HepG2 (cell line): ENCODE results near the gene PTMA. TPM values are rescaled to one million over a fixed set of nuclear protein-coding genes. Genes with fewer than 3 reads are reported as not detected.

Experiments used
- CBFB ChIP-seq: sonication (generic); formaldehyde crosslinking; IDR thresholded peaks from 2 replicates; pipeline ENCODE4 v1.4.0; 2020; ENCODE audit warnings: missing genetic modification reagents
- CHD4 ChIP-seq: fragments of 200-600 bp; sonication (generic); IDR thresholded peaks from 2 replicates; pipeline ENCODE4 v1.7.0; 2017; ENCODE audit warnings: mild to moderate bottlenecking, low read length, borderline replicate concordance
- FIP1L1 ChIP-seq: fragments of 200-400 bp; formaldehyde crosslinking; IDR thresholded peaks from 2 replicates; pipeline ENCODE4 v1.6.1; 2018; ENCODE audit warnings: low read depth, mild to moderate bottlenecking, low read length, moderate library complexity, borderline replicate concordance; ENCODE audit not compliant: insufficient read depth
- FOXA1 ChIP-seq, 2 experiments: fragments of 450-650 bp in 1 of 2; sonication (generic) in 1 of 2; formaldehyde crosslinking in 1 of 2; IDR thresholded peaks; 2 replicates each; pipeline versions ENCODE4 v1.4.0 to v1.6.1; 2016 to 2020; ENCODE audit warnings: missing genetic modification reagents in 1 of 2
- IRX3 ChIP-seq: sonication (generic); formaldehyde crosslinking; IDR thresholded peaks from 2 replicates; pipeline ENCODE4 v1.8.1; 2023; ENCODE audit warnings: mild to moderate bottlenecking, low read depth, missing genetic modification reagents, borderline replicate concordance
- MAFF ChIP-seq: IDR thresholded peaks from 2 replicates; pipeline ENCODE4 v1.6.1; 2011; ENCODE audit warnings: low read depth, low read length, improper control_type of control experiment
- NFE2 ChIP-seq: sonication (generic); formaldehyde crosslinking; IDR thresholded peaks from 2 replicates; pipeline ENCODE4 v1.4.0; 2020; ENCODE audit warnings: missing genetic modification reagents
- NR2F6 ChIP-seq, 2 experiments: IDR thresholded peaks; 2 replicates each; pipeline ENCODE4 v1.6.1; 2016; ENCODE audit warnings: antibody characterized with exemption in 1 of 2, mild to moderate bottlenecking in 1 of 2
- SMC3 ChIP-seq: IDR thresholded peaks from 2 replicates; pipeline ENCODE4 v1.6.1; 2011; ENCODE audit warnings: low read length, improper control_type of control experiment
- SUZ12 ChIP-seq: fragments of 150-350 bp; IDR thresholded peaks from 2 replicates; pipeline ENCODE4 v1.6.1; 2014; ENCODE audit warnings: low read depth, low read length
- ZBTB37 ChIP-seq: sonication (generic); formaldehyde crosslinking; IDR thresholded peaks from 2 replicates; pipeline ENCODE4 v1.4.0; 2020; ENCODE audit warnings: mild to moderate bottlenecking, missing genetic modification reagents
- ZNF251 ChIP-seq: sonication (generic); formaldehyde crosslinking; IDR thresholded peaks from 2 replicates; pipeline ENCODE4 v1.9.0; 2021; ENCODE audit warnings: mild to moderate bottlenecking, missing genetic modification reagents
- ZNF317 ChIP-seq: sonication (generic); formaldehyde crosslinking; IDR thresholded peaks from 2 replicates; pipeline ENCODE4 v1.5.0; 2020; ENCODE audit warnings: mild to moderate bottlenecking, missing genetic modification reagents
- ZNF350 ChIP-seq: sonication (generic); formaldehyde crosslinking; IDR thresholded peaks from 2 replicates; pipeline ENCODE4 v1.4.0; 2020; ENCODE audit warnings: mild to moderate bottlenecking, low read depth, missing genetic modification reagents, borderline replicate concordance
- ZNF567 ChIP-seq: sonication (generic); formaldehyde crosslinking; IDR thresholded peaks from 2 replicates; pipeline ENCODE4 v1.8.1; 2023; ENCODE audit warnings: mild to moderate bottlenecking, missing genetic modification reagents, borderline replicate concordance
- ZNF577 ChIP-seq: sonication (generic); formaldehyde crosslinking; IDR thresholded peaks from 2 replicates; pipeline ENCODE4 v1.4.0; 2020; ENCODE audit warnings: mild to moderate bottlenecking, low read depth, missing genetic modification reagents, borderline replicate concordance
- polyA plus RNA-seq, 8 experiments: library from polyadenylated mRNA; depleted of rRNA in 3 of 8; stranded (reverse) in 7 of 8; unstranded in 1 of 8; fragments of >200 nt; fragmentation: Illumina TruSeq in 4 of 8; extraction: Trizol in 4 of 8; gene quantifications; 2 replicates each; pipeline versions ENCODE4 v1.2.1 to v1.2.3, GENCODE V29; 2011 to 2016; ENCODE audit warnings: low read depth in 4 of 8, missing spikeins in 1 of 8, mixed read lengths in 1 of 8; ENCODE audit not compliant: insufficient read depth in 1 of 8
- total RNA-seq, 5 experiments: library from RNA; depleted of rRNA; stranded (reverse); fragments of >200 nt; fragmentation: Illumina TruSeq; extraction: Trizol; gene quantifications; 2 replicates each; pipeline ENCODE4 v1.2.3, GENCODE V29; 2016; ENCODE audit warnings: low read depth in 1 of 5
- TF ChIP-seq, protein P1 (sequence below): IDR thresholded peaks from 2 replicates; pipeline ENCODE4 v1.6.1; 2016; ENCODE audit warnings: missing biosample characterization, missing genetic modification reagents, low read depth
- TF ChIP-seq, protein P2 (sequence below): sonication (generic); formaldehyde crosslinking; IDR thresholded peaks from 2 replicates; pipeline ENCODE4 v1.4.0; 2020; ENCODE audit warnings: missing genetic modification reagents
- TF ChIP-seq, protein P3 (sequence below): sonication (generic); formaldehyde crosslinking; IDR thresholded peaks from 2 replicates; pipeline ENCODE4 v1.4.0; 2020; ENCODE audit warnings: missing genetic modification reagents
- TF ChIP-seq, protein P4 (sequence below): IDR thresholded peaks from 2 replicates; pipeline ENCODE4 v1.6.1; 2016; ENCODE audit warnings: missing compliant biosample characterization, missing genetic modification reagents, borderline replicate concordance
- TF ChIP-seq, protein P5 (sequence below), 2 experiments: fragments of 450-650 bp in 1 of 2; sonication (generic) in 1 of 2; formaldehyde crosslinking; IDR thresholded peaks; 2 replicates each; pipeline versions ENCODE4 v1.5.0 to v1.8.0; 2020 to 2022; ENCODE audit warnings: mild to moderate bottlenecking in 1 of 2, missing genetic modification reagents in 1 of 2

Gene PTMA
- total and polyA plus RNA-seq, 2 of the 13 experiments (the other 11 are each of a cell fraction or from before 2014, with no cell fraction given) = 190 to 1,086 TPM

DNA sequence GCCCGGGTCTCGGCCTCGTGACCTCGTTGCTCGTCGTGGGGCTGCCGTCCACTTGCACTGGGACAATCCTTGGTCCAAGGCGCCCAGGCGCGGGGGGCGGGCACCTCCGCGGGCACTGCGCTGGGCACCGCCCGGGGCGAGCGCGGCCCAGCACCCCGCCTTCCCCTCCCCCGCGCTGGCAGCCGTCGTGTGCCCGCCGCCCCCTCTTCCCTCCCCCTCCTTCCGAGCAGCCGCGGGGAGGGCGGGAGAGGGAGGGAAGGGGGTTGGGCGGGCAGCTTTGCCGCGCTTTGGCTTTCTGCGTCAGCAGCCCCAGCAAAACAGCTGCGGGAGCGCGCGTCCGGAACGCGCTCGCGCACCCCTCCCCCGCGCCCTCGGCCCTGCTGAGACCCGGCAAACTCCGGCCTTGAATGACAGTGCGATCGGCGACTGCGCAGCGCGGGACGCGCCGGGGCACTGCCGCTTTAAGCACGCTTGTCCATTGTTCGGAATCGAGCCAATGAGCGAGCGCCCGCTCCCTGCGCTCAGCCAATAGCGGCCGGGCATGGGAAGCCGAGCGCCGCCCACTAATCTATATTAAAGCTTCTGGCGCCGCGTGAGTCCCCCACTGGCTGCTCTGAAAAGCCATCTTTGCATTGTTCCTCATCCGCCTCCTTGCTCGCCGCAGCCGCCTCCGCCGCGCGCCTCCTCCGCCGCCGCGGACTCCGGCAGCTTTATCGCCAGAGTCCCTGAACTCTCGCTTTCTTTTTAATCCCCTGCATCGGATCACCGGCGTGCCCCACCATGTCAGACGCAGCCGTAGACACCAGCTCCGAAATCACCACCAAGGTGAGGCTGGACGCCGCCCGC, at the start of gene PTMA (continued):
- TF ChIP-seq, protein P1, sequence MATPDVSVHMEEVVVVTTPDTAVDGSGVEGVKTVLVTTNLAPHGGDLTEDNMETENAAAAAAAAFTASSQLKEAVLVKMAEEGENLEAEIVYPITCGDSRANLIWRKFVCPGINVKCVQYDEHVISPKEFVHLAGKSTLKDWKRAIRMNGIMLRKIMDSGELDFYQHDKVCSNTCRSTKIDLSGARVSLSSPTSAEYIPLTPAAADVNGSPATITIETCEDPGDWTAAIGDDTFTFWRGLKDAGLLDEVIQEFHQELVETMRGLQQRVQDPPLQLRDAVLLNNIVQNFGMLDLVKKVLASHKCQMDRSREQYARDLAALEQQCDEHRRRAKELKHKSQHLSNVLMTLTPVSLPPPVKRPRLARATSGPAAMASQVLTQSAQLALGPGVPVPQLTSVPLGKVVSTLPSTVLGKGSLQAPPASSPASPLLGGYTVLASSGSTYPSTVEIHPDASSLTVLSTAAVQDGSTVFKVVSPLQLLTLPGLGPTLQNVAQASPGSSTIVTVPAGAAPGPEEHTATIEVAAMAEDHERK (CRISPR knock-in tag) = no peak
- TF ChIP-seq ZNF251 (no peak), SUZ12 (no peak), FIP1L1 (no peak; the same call in 1 of the 2 replicates), MAFF (no peak), NR2F6 (IDR thresholded peaks at IDR 0.05) (no peak), NR2F6 (CRISPR knock-in tag; IDR thresholded peaks at IDR 0.05) (0 out of 2 replicates have a peak, but pooled peaks have one; percentile 21), ZNF567 (CRISPR knock-in tag) (no peak), ZNF317 (CRISPR knock-in tag) (peak; percentile 30; the same call in 1 of the 2 replicates), CHD4 (0 out of 2 replicates have a peak, but pooled peaks have one; percentile 42), IRX3 (peak; percentile 59; the same call in 1 of the 2 replicates), CBFB (CRISPR knock-in tag) (peak; percentile 56), SMC3 (no peak), FOXA1 (IDR thresholded peaks at IDR 0.05) (no peak), FOXA1 (CRISPR knock-in tag; IDR thresholded peaks at IDR 0.05) (0 out of 2 replicates have a peak, but pooled peaks have one; percentile 10), ZNF350 (peak; percentile 87; the same call in 1 of the 2 replicates), NFE2 (CRISPR knock-in tag) (no peak), ZBTB37 (CRISPR knock-in tag) (no peak), ZNF577 (CRISPR knock-in tag) (no peak)
- TF ChIP-seq, protein P2, sequence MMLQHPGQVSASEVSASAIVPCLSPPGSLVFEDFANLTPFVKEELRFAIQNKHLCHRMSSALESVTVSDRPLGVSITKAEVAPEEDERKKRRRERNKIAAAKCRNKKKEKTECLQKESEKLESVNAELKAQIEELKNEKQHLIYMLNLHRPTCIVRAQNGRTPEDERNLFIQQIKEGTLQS = no peak; the same call in 1 of the 2 replicates
- TF ChIP-seq, protein P3, sequence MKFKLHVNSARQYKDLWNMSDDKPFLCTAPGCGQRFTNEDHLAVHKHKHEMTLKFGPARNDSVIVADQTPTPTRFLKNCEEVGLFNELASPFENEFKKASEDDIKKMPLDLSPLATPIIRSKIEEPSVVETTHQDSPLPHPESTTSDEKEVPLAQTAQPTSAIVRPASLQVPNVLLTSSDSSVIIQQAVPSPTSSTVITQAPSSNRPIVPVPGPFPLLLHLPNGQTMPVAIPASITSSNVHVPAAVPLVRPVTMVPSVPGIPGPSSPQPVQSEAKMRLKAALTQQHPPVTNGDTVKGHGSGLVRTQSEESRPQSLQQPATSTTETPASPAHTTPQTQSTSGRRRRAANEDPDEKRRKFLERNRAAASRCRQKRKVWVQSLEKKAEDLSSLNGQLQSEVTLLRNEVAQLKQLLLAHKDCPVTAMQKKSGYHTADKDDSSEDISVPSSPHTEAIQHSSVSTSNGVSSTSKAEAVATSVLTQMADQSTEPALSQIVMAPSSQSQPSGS (CRISPR knock-in tag) = no peak; the same call in 1 of the 2 replicates
- TF ChIP-seq, protein P4, sequence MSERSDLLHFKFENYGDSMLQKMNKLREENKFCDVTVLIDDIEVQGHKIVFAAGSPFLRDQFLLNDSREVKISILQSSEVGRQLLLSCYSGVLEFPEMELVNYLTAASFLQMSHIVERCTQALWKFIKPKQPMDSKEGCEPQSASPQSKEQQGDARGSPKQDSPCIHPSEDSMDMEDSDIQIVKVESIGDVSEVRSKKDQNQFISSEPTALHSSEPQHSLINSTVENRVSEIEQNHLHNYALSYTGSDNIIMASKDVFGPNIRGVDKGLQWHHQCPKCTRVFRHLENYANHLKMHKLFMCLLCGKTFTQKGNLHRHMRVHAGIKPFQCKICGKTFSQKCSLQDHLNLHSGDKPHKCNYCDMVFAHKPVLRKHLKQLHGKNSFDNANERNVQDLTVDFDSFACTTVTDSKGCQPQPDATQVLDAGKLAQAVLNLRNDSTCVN = peak; percentile 27; the same call in 1 of the 2 replicates
- TF ChIP-seq, protein P5, sequence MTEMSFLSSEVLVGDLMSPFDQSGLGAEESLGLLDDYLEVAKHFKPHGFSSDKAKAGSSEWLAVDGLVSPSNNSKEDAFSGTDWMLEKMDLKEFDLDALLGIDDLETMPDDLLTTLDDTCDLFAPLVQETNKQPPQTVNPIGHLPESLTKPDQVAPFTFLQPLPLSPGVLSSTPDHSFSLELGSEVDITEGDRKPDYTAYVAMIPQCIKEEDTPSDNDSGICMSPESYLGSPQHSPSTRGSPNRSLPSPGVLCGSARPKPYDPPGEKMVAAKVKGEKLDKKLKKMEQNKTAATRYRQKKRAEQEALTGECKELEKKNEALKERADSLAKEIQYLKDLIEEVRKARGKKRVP (CRISPR knock-in tag; IDR thresholded peaks at IDR 0.05) = no peak; a peak in 1 of 4 replicates
